Measurements from ENCODE around the gene NAPSA. TPM values are rescaled to one million over a fixed set of nuclear protein-coding genes. Genes with fewer than 3 reads are reported as not detected.

The NAPSA gene
- total and polyA plus RNA-seq, 8 donors: 21.2 to 3,296 (median 39.3) TPM

GRCh38 chr19:50321831-50322230 lies 43.6 kb downstream of the NAPSA start:
- peaks cover 5 to 40% of the 10 kb centered on the region in 2 donors for H3K27me3 ChIP-seq
- no peak overlapping the region for H3K4me3 ChIP-seq
- intact Hi-C loops (cut with DNase I): no loop called here
- ATAC-seq (no peak), DNase-seq (no peak)
- TF ChIP-seq, protein P1, sequence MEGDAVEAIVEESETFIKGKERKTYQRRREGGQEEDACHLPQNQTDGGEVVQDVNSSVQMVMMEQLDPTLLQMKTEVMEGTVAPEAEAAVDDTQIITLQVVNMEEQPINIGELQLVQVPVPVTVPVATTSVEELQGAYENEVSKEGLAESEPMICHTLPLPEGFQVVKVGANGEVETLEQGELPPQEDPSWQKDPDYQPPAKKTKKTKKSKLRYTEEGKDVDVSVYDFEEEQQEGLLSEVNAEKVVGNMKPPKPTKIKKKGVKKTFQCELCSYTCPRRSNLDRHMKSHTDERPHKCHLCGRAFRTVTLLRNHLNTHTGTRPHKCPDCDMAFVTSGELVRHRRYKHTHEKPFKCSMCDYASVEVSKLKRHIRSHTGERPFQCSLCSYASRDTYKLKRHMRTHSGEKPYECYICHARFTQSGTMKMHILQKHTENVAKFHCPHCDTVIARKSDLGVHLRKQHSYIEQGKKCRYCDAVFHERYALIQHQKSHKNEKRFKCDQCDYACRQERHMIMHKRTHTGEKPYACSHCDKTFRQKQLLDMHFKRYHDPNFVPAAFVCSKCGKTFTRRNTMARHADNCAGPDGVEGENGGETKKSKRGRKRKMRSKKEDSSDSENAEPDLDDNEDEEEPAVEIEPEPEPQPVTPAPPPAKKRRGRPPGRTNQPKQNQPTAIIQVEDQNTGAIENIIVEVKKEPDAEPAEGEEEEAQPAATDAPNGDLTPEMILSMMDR (IDR thresholded peaks at IDR 0.05): no peak
- H3K36me3 ChIP-seq: no peaks in the 10 kb centered on the region
- peaks cover 0 to 17% of the 10 kb centered on the region in 2 donors for H3K4me1 ChIP-seq
- no peaks in the 10 kb centered on the region for H3K9me3 ChIP-seq
- H3K27ac ChIP-seq: no peak overlapping the region

- intact Hi-C loops (cut with DNase I): no loop called here
- TF ChIP-seq, protein P1 (IDR thresholded peaks at IDR 0.05): no peak
- Histone ChIP-seq H3K9me3 (no peaks in the 10 kb centered on the region), H3K27me3 (peaks cover 0 to 40% of the 10 kb centered on the region in 2 donors), H3K4me3 (no peak overlapping the region), H3K4me1 (peaks cover 0 to 5% of the 10 kb centered on the region in 2 donors), H3K36me3 (no peaks in the 10 kb centered on the region), H3K27ac (no peak overlapping the region)
- ATAC-seq (no peak), DNase-seq (peak in 1 of 4 donors; percentile 71)
Measured at GRCh38 chr19:50320596-50320995, 44.8 kb downstream of the NAPSA start.

GRCh38 chr19:50320051-50320450 lies 45.4 kb downstream of the NAPSA start:
- Histone ChIP-seq H3K4me3 (no peak overlapping the region), H3K9me3 (no peaks in the 10 kb centered on the region), H3K36me3 (no peaks in the 10 kb centered on the region), H3K27me3 (peaks cover 2 to 40% of the 10 kb centered on the region in 2 donors), H3K27ac (no peak overlapping the region), H3K4me1 (no peaks in the 10 kb centered on the region)
- ATAC-seq: no peak
- intact Hi-C loops (cut with DNase I): no loop called here
- DNase-seq: peak in 1 of 4 donors; percentile 65
- TF ChIP-seq, protein P1 (IDR thresholded peaks at IDR 0.05): no peak

GRCh38 chr19:50319156-50319555 lies 46.3 kb downstream of the NAPSA start:
- H3K36me3 ChIP-seq: no peaks in the 10 kb centered on the region
- peaks cover 11 to 45% of the 10 kb centered on the region in 2 donors for H3K27me3 ChIP-seq
- DNase-seq (peak in 1 of 4 donors; percentile 60), ATAC-seq (no peak)
- intact Hi-C loops (cut with DNase I): no loop called here
- H3K9me3 ChIP-seq: no peaks in the 10 kb centered on the region
- H3K4me3 ChIP-seq: no peak overlapping the region
- TF ChIP-seq, protein P1 (IDR thresholded peaks at IDR 0.05): no peak
- H3K4me1 ChIP-seq: no peaks in the 10 kb centered on the region
- H3K27ac ChIP-seq: no peak overlapping the region

DNA sequence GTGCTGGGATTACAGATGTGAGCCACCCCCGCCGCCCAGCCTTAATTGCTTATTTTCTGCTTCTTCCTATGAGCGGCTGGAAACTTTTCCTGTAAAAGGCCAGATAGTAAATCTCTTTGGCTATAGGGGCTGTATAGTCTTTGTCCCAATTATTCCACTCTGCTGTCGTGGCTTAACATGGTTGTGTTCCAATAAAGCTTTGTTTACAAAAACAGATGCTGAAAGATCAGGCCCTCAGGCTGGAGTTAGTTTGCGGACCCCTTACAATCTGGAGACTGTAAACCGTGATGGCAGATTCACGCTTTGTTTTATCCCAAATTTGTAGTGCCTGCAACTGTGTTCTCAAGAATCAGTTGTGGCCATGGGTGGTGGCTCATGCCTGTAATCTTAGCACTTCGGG lies 47.0 kb downstream of the NAPSA start:
- Histone ChIP-seq H3K36me3 (no peaks in the 10 kb centered on the region), H3K4me1 (no peaks in the 10 kb centered on the region), H3K27me3 (peaks cover 17 to 49% of the 10 kb centered on the region in 2 donors), H3K27ac (no peak overlapping the region), H3K9me3 (no peaks in the 10 kb centered on the region), H3K4me3 (no peak overlapping the region)
- no peak for ATAC-seq
- DNase-seq: no peak
- TF ChIP-seq, protein P1 (IDR thresholded peaks at IDR 0.05): no peak
- intact Hi-C loops (cut with DNase I): no loop called here

Measured in left lung (tissue), 10 donors.